Umbilical cord (tissue), 2 donors: ENCODE data around the gene AGPAT2. TPM values are rescaled to one million over a fixed set of nuclear protein-coding genes. Genes with fewer than 3 reads are reported as not detected.

Experiments
- DNase-seq: peaks from one replicate; pipeline ENCODE4 v3.0.0-alpha.2; 2015; ENCODE audit warnings: low spot score
- total RNA-seq: library from RNA; depleted of rRNA; stranded (reverse); fragments of >200 nt; gene quantifications from one replicate; pipeline ENCODE4 v1.2.3, GENCODE V29; 2014; ENCODE audit warnings: low replicate concordance; ENCODE audit not compliant: insufficient read depth

Gene AGPAT2
- total RNA-seq, 1 donor from 2014 or later, result 32.7 TPM

- DNase-seq, result no peak
Measured at GRCh38 chr9:136627703-136628102, 59.6 kb downstream of the AGPAT2 start.

GRCh38 chr9:136626740-136627642, 60.3 kb downstream of the AGPAT2 start:
- DNase-seq, result no peak

GRCh38 chr9:136626066-136626725, 61.1 kb downstream of the AGPAT2 start:
- no peak for DNase-seq

- peak; percentile 78 for DNase-seq
Measured at GRCh38 chr9:136625101-136626065, 61.9 kb downstream of the AGPAT2 start.

- DNase-seq, result no peak
Measured at GRCh38 chr9:136624184-136624951, 62.9 kb downstream of the AGPAT2 start.

- DNase-seq, result peak; percentile 75
Measured at GRCh38 chr9:136623842-136624183, 63.4 kb downstream of the AGPAT2 start.

Other genes starting within 250 kb of the AGPAT2 start
- 5.3 TPM for gene INPP5E, start 247.6 kb downstream of the AGPAT2 start, total RNA-seq
- 12.3 TPM for gene SEC16A, start 204.4 kb downstream of the AGPAT2 start, total RNA-seq
- 23.1 TPM for gene NOTCH1, start 141.4 kb downstream of the AGPAT2 start, total RNA-seq
- 49.4 TPM for gene EGFL7, start 24.5 kb downstream of the AGPAT2 start, total RNA-seq
- 3.1 TPM for gene DIPK1B, start 25.1 kb upstream of the AGPAT2 start, total RNA-seq
- 2.2 TPM for gene LCN10, start 55.5 kb upstream of the AGPAT2 start, total RNA-seq
- gene LCN6, start 61.1 kb upstream of the AGPAT2 start, total RNA-seq, result not detected
- gene LCN8, start 70.8 kb upstream of the AGPAT2 start, total RNA-seq, result 0.48 TPM
- 2.2 TPM for gene LCN15, start 77.1 kb upstream of the AGPAT2 start, total RNA-seq
- 90.5 TPM for gene TMEM141, start 103.9 kb upstream of the AGPAT2 start, total RNA-seq
- gene CCDC183, start 108.9 kb upstream of the AGPAT2 start, total RNA-seq, result not detected
- gene RABL6, start 120.5 kb upstream of the AGPAT2 start, total RNA-seq, result 40.2 TPM
- gene AJM1, start 155.0 kb upstream of the AGPAT2 start, total RNA-seq, result 1.4 TPM
- 49.1 TPM for gene PHPT1, start 162.0 kb upstream of the AGPAT2 start, total RNA-seq
- 4.6 TPM for gene MAMDC4, start 164.9 kb upstream of the AGPAT2 start, total RNA-seq
- 217 TPM for gene EDF1, start 178.9 kb upstream of the AGPAT2 start, total RNA-seq
- gene TRAF2, start 199.1 kb upstream of the AGPAT2 start, total RNA-seq, result 5.1 TPM